SH-SY5Y (cell line): ENCODE measurements around the gene TYRO3.

Experiments used
- GATA2 ChIP-seq: IDR thresholded peaks from 2 replicates; pipeline ENCODE4 v1.6.1; 2011; ENCODE audit warnings: mild to moderate bottlenecking, low read depth, low read length
- GATA3 ChIP-seq: IDR thresholded peaks from 2 replicates; pipeline ENCODE4 v1.6.1; 2011; ENCODE audit warnings: low read depth, mild to moderate bottlenecking, low read length, moderate library complexity

Gene TYRO3

GRCh38 chr15:41603941-41604911 is 45.2 kb downstream of the TYRO3 start:
- TF ChIP-seq GATA3 (no peak), GATA2 (no peak)

- TF ChIP-seq GATA3 = no peak
- no peak for TF ChIP-seq GATA2
These were observed 46.6 kb downstream of the TYRO3 start for GRCh38 chr15:41605566-41605965.

- TF ChIP-seq GATA2 = no peak
- no peak for TF ChIP-seq GATA3
These were observed 48.0 kb downstream of the TYRO3 start for GRCh38 chr15:41606997-41607396.

GRCh38 chr15:41609123-41609522 is 50.1 kb downstream of the TYRO3 start:
- TF ChIP-seq GATA3 = no peak
- no peak for TF ChIP-seq GATA2

- TF ChIP-seq GATA3 = no peak
- no peak for TF ChIP-seq GATA2
These were observed 51.0 kb downstream of the TYRO3 start for GRCh38 chr15:41610048-41610447.

GRCh38 chr15:41620536-41621199 is 61.7 kb downstream of the TYRO3 start:
- no peak for TF ChIP-seq GATA3
- no peak for TF ChIP-seq GATA2

- 0 out of 2 replicates have a peak, but pooled peaks have one; percentile 4 for TF ChIP-seq GATA2
- no peak for TF ChIP-seq GATA3
These were observed 62.5 kb downstream of the TYRO3 start for GRCh38 chr15:41621200-41622193.

GRCh38 chr15:41622901-41623300 is 63.9 kb downstream of the TYRO3 start:
- TF ChIP-seq GATA3 = no peak
- TF ChIP-seq GATA2 = no peak

- TF ChIP-seq GATA3 (no peak), GATA2 (no peak)
These were observed 68.2 kb downstream of the TYRO3 start for GRCh38 chr15:41627203-41627602.

- no peak for TF ChIP-seq GATA3
- TF ChIP-seq GATA2 = no peak
These were observed 70.5 kb downstream of the TYRO3 start for GRCh38 chr15:41629463-41629862.

- TF ChIP-seq GATA3 = no peak
- TF ChIP-seq GATA2 = no peak
These were observed 70.9 kb downstream of the TYRO3 start for GRCh38 chr15:41629883-41630282.

GRCh38 chr15:41630616-41631217 is 71.7 kb downstream of the TYRO3 start:
- no peak for TF ChIP-seq GATA2

GRCh38 chr15:41631880-41632470 is 73.0 kb downstream of the TYRO3 start:
- TF ChIP-seq GATA3 (no peak), GATA2 (no peak)
